Ovary (tissue), 9 donors: ENCODE results near the gene CACNB2. TPM values are rescaled to one million over a fixed set of nuclear protein-coding genes. Genes with fewer than 3 reads are reported as not detected.

Source experiments
- DNase-seq, 5 donors: peaks; one replicate each; pipeline ENCODE4 v3.0.0-alpha.2; 2019 to 2020
- H3K27ac ChIP-seq, 2 donors: fragments of 200-600 bp; one replicate each; pipeline versions ENCODE4 v1.5.1 to v1.8.0; 2019 to 2022
- H3K27me3 ChIP-seq: fragments of 200-600 bp; one replicate; pipeline ENCODE4 v1.8.0; 2022
- H3K36me3 ChIP-seq: fragments of 200-600 bp; sonication (generic); one replicate; pipeline ENCODE4 v1.5.1; 2019
- H3K4me1 ChIP-seq: one replicate; pipeline ENCODE4 v1.8.1; 2013; ENCODE audit warnings: mild to moderate bottlenecking, moderate library complexity; ENCODE audit not compliant: insufficient read depth
- H3K4me3 ChIP-seq: fragments of 200-600 bp; sonication (generic); one replicate; pipeline ENCODE4 v1.5.1; 2017
- H3K9me3 ChIP-seq, 2 donors: fragments of 200-600 bp in 1 of 2; sonication (generic) in 1 of 2; one replicate each; pipeline versions ENCODE4 v1.5.1 to v1.8.1; 2013 to 2019; ENCODE audit warnings: mild to moderate bottlenecking in 1 of 2, moderate library complexity in 1 of 2
- CTCF ChIP-seq, 3 donors: fragments of 450-650 bp in 2 of 3; fragments of 200-600 bp in 1 of 3; IDR thresholded peaks; one replicate each; pipeline versions ENCODE4 v1.5.1 to v1.8.0; 2016 to 2022; ENCODE audit warnings: antibody characterized with exemption in 3 of 3, mild to moderate bottlenecking in 1 of 3
- EP300 ChIP-seq: sonication (generic); formaldehyde crosslinking; IDR thresholded peaks from one replicate; pipeline ENCODE4 v1.6.1; 2017; ENCODE audit warnings: antibody characterized with exemption
- POLR2A ChIP-seq: fragments of 450-650 bp; IDR thresholded peaks from one replicate; pipeline ENCODE4 v1.6.1; 2017; ENCODE audit warnings: antibody characterized with exemption, mild to moderate bottlenecking, moderate library complexity
- WGBS, 3 donors: extraction: QIAGEN DNeasy Blood & Tissue Kit in 1 of 3; methylation state at CpG; one replicate each; pipeline versions ENCODE4 v1.1.5 to v1.1.7; 2013 to 2017; 5-methylcytosine and 5-hydroxymethylcytosine counted together
- intact Hi-C, 4 donors: fragments of 100-400 bp; cut with DNase I; formaldehyde crosslinking; loops; one replicate each; pipeline versions ENCODE4 v1.11.0 to v1.15.1; 2022 to 2023
- polyA plus RNA-seq, 2 donors: library from polyadenylated mRNA; stranded (reverse); fragments of 200-250 nt in 1 of 2; fragments of 350-450 nt in 1 of 2; fragmentation: Illumina TruSeq in 1 of 2; extraction: RNeasy Lipid Tissue Mini Kit (QIAGEN cat#74804) in 1 of 2; gene quantifications; one replicate each; pipeline ENCODE4 v1.2.3, GENCODE V29; 2013 to 2014
- total RNA-seq, 7 donors: library from RNA; depleted of rRNA in 2 of 7; stranded (reverse); fragments of >200 nt in 2 of 7; fragmentation: NEBNext Ultra II Directional in 3 of 7; extraction: Animal tissue kit (Norgen Biotek cat#: 25700) in 3 of 7; gene quantifications; one replicate each; pipeline versions ENCODE4 v1.1.0 to v1.2.4, GENCODE V29; 2016 to 2023
- donor health status: DM: no; HTN: no; CAD: no; lungs with moderate emphysema.
- donor health status: DM: no; HTN: no; CAD: no.
- donor health status: Bipolar disorder and iron deficiency.
- donor health status: DM: yes; HTN: yes; CAD: no.
- donor health status: DM: no; HTN: no; CAD: no.
- donor health status: DM: yes; HTN: yes; CAD: no.

Gene CACNB2
- total and polyA plus RNA-seq, 9 donors = 8.9 to 60.9 (median 23.8) TPM

- no peaks in the 10 kb centered on the region for H3K27me3 ChIP-seq
- DNase-seq = no peak
- no peaks in the 10 kb centered on the region for H3K4me1 ChIP-seq
- H3K9me3 ChIP-seq = no peaks in the 10 kb centered on the region
- H3K4me3 ChIP-seq = no peak overlapping the region
- H3K27ac ChIP-seq = no peak overlapping the region
- WGBS, 3 donors = 11 to 40% (median 12%) methylated on average over 2 of the region's 2 CpGs
- no peaks in the 10 kb centered on the region for H3K36me3 ChIP-seq
- intact Hi-C loops = no loop called here
- no peak for TF ChIP-seq CTCF (IDR thresholded peaks at IDR 0.05)
- TF ChIP-seq EP300 = no peak
These were observed 387.5 kb downstream of the CACNB2 start for GRCh38 chr10:18527687-18528086.

GRCh38 chr10:18528292-18528691 is 388.1 kb downstream of the CACNB2 start:
- DNase-seq = no peak
- Histone ChIP-seq H3K4me3 (no peak overlapping the region), H3K36me3 (no peaks in the 10 kb centered on the region), H3K27ac (no peak overlapping the region), H3K9me3 (no peaks in the 10 kb centered on the region), H3K4me1 (no peaks in the 10 kb centered on the region), H3K27me3 (no peaks in the 10 kb centered on the region)
- intact Hi-C loops = no loop called here
- WGBS, 3 donors = 56 to 70% (median 60%) methylated on average over 3 of the region's 3 CpGs
- no peak for TF ChIP-seq POLR2A
- TF ChIP-seq EP300 = no peak
- no peak for TF ChIP-seq CTCF (IDR thresholded peaks at IDR 0.05)

GRCh38 chr10:18532881-18533535 is 392.8 kb downstream of the CACNB2 start:
- no peak overlapping the region for H3K27ac ChIP-seq
- H3K9me3 ChIP-seq = no peaks in the 10 kb centered on the region
- H3K4me3 ChIP-seq = no peak overlapping the region
- H3K27me3 ChIP-seq = no peaks in the 10 kb centered on the region
- intact Hi-C loops = no loop called here
- DNase-seq = no peak
- no peaks in the 10 kb centered on the region for H3K36me3 ChIP-seq
- WGBS, 3 donors = 82 to 85% (median 83%) methylated on average over 7 of the region's 7 CpGs
- H3K4me1 ChIP-seq = no peaks in the 10 kb centered on the region
- TF ChIP-seq EP300 (no peak), CTCF (IDR thresholded peaks at IDR 0.05) (no peak), POLR2A (no peak)

GRCh38 chr10:18533896-18534295 is 393.7 kb downstream of the CACNB2 start:
- Histone ChIP-seq H3K9me3 (no peaks in the 10 kb centered on the region), H3K27ac (no peak overlapping the region), H3K4me1 (no peaks in the 10 kb centered on the region), H3K4me3 (no peak overlapping the region), H3K36me3 (no peaks in the 10 kb centered on the region), H3K27me3 (no peaks in the 10 kb centered on the region)
- 45 to 55% (median 48%) methylated on average over 5 of the region's 5 CpGs for WGBS, 3 donors
- intact Hi-C loops = no loop called here
- DNase-seq = no peak
- TF ChIP-seq POLR2A = no peak
- no peak for TF ChIP-seq CTCF (IDR thresholded peaks at IDR 0.05)
- TF ChIP-seq EP300 = no peak
